H9 (cell line): ENCODE measurements around the gene ASIC4. TPM values are rescaled to one million over a fixed set of nuclear protein-coding genes. Genes with fewer than 3 reads are reported as not detected.
A peak's percentile ranks its signal among the peaks of the same experiment; 100 is the strongest.

Source experiments
- DNase-seq: peaks from one replicate; pipeline ENCODE4 v3.0.0-alpha.2; 2017
- H2AFZ ChIP-seq: one replicate; pipeline ENCODE4 v1.6.1; 2013; ENCODE audit warnings: mild to moderate bottlenecking, low read length, control low read depth, moderate library complexity
- H2AK5ac ChIP-seq: 2 replicates; pipeline ENCODE4 v1.6.1; 2013; ENCODE audit warnings: low read length, control low read depth, mixed read lengths; ENCODE audit not compliant: insufficient read length
- H2BK120ac ChIP-seq: one replicate; pipeline ENCODE4 v1.6.1; 2013; ENCODE audit warnings: low read depth, mild to moderate bottlenecking, low read length, control low read depth, inconsistent platforms; ENCODE audit not compliant: poor library complexity, severe bottlenecking
- H2BK12ac ChIP-seq: 2 replicates; pipeline ENCODE4 v1.6.1; 2013; ENCODE audit warnings: low read length, control low read depth, mixed read lengths, low read depth; ENCODE audit not compliant: insufficient read length
- H2BK15ac ChIP-seq: 2 replicates; pipeline ENCODE4 v1.6.1; 2013; ENCODE audit warnings: low read depth, low read length, control low read depth
- H2BK20ac ChIP-seq: one replicate; pipeline ENCODE4 v1.6.1; 2013; ENCODE audit warnings: low read depth, mild to moderate bottlenecking, low read length, control low read depth, inconsistent platforms; ENCODE audit not compliant: poor library complexity, severe bottlenecking
- H2BK5ac ChIP-seq: 2 replicates; pipeline ENCODE4 v1.6.1; 2013; ENCODE audit warnings: low read length, control low read depth, mixed read lengths; ENCODE audit not compliant: insufficient read length
- H3K14ac ChIP-seq: 2 replicates; pipeline ENCODE4 v1.6.1; 2013; ENCODE audit warnings: low read length, control low read depth; ENCODE audit not compliant: insufficient read depth
- H3K18ac ChIP-seq: 2 replicates; pipeline ENCODE4 v1.6.1; 2013; ENCODE audit warnings: low read depth, mild to moderate bottlenecking, mixed read lengths, low read length, control low read depth; ENCODE audit not compliant: insufficient read length
- H3K23ac ChIP-seq: 2 replicates; pipeline ENCODE4 v1.6.1; 2013; ENCODE audit warnings: low read length, control low read depth, mixed read lengths, low read depth; ENCODE audit not compliant: insufficient read length
- H3K23me2 ChIP-seq: 2 replicates; pipeline ENCODE4 v1.6.1; 2013; ENCODE audit warnings: low read depth, mild to moderate bottlenecking, mixed read lengths, low read length, control low read depth; ENCODE audit not compliant: insufficient read length, poor library complexity, severe bottlenecking
- H3K27ac ChIP-seq: 2 replicates; pipeline ENCODE4 v1.5.1; 2013; ENCODE audit warnings: low read length, control low read depth, mixed read lengths, low read depth; ENCODE audit not compliant: insufficient read length
- H3K27me3 ChIP-seq: 2 replicates; pipeline ENCODE4 v1.6.1; 2013; ENCODE audit warnings: low read length, control low read depth, inconsistent platforms; ENCODE audit not compliant: insufficient read depth
- H3K4ac ChIP-seq: 2 replicates; pipeline ENCODE4 v1.6.1; 2013; ENCODE audit warnings: low read depth, mild to moderate bottlenecking, control low read depth, inconsistent platforms, low read length, moderate library complexity
- H3K4me1 ChIP-seq: 2 replicates; pipeline ENCODE4 v1.6.1; 2013; ENCODE audit warnings: low read length, control low read depth, inconsistent platforms; ENCODE audit not compliant: insufficient read depth
- H3K4me2 ChIP-seq: 2 replicates; pipeline ENCODE4 v1.6.1; 2013; ENCODE audit warnings: low read length, control low read depth, mixed read lengths; ENCODE audit not compliant: insufficient read length, insufficient read depth
- H3K56ac ChIP-seq: 2 replicates; pipeline ENCODE4 v1.6.1; 2013; ENCODE audit warnings: low read depth, mild to moderate bottlenecking, mixed read lengths, low read length, control low read depth; ENCODE audit not compliant: insufficient read length
- H3K79me1 ChIP-seq: 2 replicates; pipeline ENCODE4 v1.6.1; 2013; ENCODE audit warnings: low read depth, mild to moderate bottlenecking, moderate library complexity, low read length, control low read depth, inconsistent platforms; ENCODE audit not compliant: insufficient read depth, poor library complexity, severe bottlenecking
- H3K79me2 ChIP-seq: 2 replicates; pipeline ENCODE4 v1.6.1; 2013; ENCODE audit warnings: low read length, control low read depth, inconsistent platforms; ENCODE audit not compliant: insufficient read depth
- H3K9ac ChIP-seq: 2 replicates; pipeline ENCODE4 v1.6.1; 2013; ENCODE audit warnings: low read length, control low read depth, mixed read lengths; ENCODE audit not compliant: insufficient read length; ENCODE audit errors: extremely low read depth
- H3K9me3 ChIP-seq: one replicate; pipeline ENCODE4 v1.6.1; 2013; ENCODE audit warnings: low read depth, low read length, inconsistent platforms; ENCODE audit not compliant: control insufficient read depth
- H3T11ph ChIP-seq: one replicate; pipeline ENCODE4 v1.6.1; 2013; ENCODE audit warnings: mild to moderate bottlenecking, low read length, control low read depth, inconsistent platforms
- H4K20me1 ChIP-seq: one replicate; pipeline ENCODE4 v1.6.1; 2013; ENCODE audit not compliant: control insufficient read depth, insufficient read length, insufficient read depth
- H4K5ac ChIP-seq: 2 replicates; pipeline ENCODE4 v1.6.1; 2013; ENCODE audit warnings: low read depth, mild to moderate bottlenecking, mixed read lengths, low read length, control low read depth; ENCODE audit not compliant: insufficient read length
- H4K8ac ChIP-seq: replicated peaks from 2 replicates; pipeline ENCODE4 v1.6.1; 2013; ENCODE audit warnings: low read length, control low read depth, mixed read lengths, low read depth; ENCODE audit not compliant: insufficient read length
- H4K91ac ChIP-seq: 2 replicates; pipeline ENCODE4 v1.6.1; 2013; ENCODE audit warnings: low read depth, mild to moderate bottlenecking, moderate library complexity, mixed read lengths, low read length, control low read depth; ENCODE audit not compliant: insufficient read length
- H3K27ac Mint-ChIP-seq, 3 experiments: 2 replicates in 2 of 3; 3 replicates in 1 of 3; pipeline ENCODE4 v1.8.0; 2020 to 2021; ENCODE audit warnings: mixed read lengths in 3 of 3, mild to moderate bottlenecking in 1 of 3, moderate library complexity in 1 of 3
- H3K27me3 Mint-ChIP-seq: 2 replicates; pipeline ENCODE4 v1.8.0; 2021; ENCODE audit warnings: low read depth, mild to moderate bottlenecking, moderate library complexity, mixed read lengths
- H3K36me3 Mint-ChIP-seq, 3 experiments: 2 replicates in 2 of 3; 3 replicates in 1 of 3; pipeline ENCODE4 v1.8.0; 2020 to 2021; ENCODE audit warnings: low read depth in 3 of 3, mixed read lengths in 3 of 3; ENCODE audit not compliant: insufficient read depth in 1 of 3
- H3K4me1 Mint-ChIP-seq, 2 experiments: 2 replicates each; pipeline ENCODE4 v1.8.0; 2020; ENCODE audit warnings: mixed read lengths in 2 of 2
- H3K4me3 Mint-ChIP-seq, 2 experiments: 2 replicates in 1 of 2; 3 replicates in 1 of 2; pipeline ENCODE4 v1.8.0; 2020 to 2021; ENCODE audit warnings: mild to moderate bottlenecking in 2 of 2, mixed read lengths in 2 of 2, moderate library complexity in 1 of 2
- H3K9me3 Mint-ChIP-seq, 2 experiments: 2 replicates in 1 of 2; 3 replicates in 1 of 2; pipeline ENCODE4 v1.8.0; 2020; ENCODE audit warnings: mild to moderate bottlenecking in 2 of 2, mixed read lengths in 2 of 2, moderate library complexity in 1 of 2
- WGBS: extraction: QIAGEN DNeasy Blood & Tissue Kit; methylation state at CpG from one replicate; pipeline ENCODE4 v1.1.7; 2013; ENCODE audit warnings: missing lambda C conversion rate, low lambda C conversion rate, mixed read lengths; ENCODE audit not compliant: insufficient read length; ENCODE audit errors: extremely low coverage; 5-methylcytosine and 5-hydroxymethylcytosine counted together
- total RNA-seq: library from RNA; stranded (reverse); gene quantifications from 2 replicates; pipeline ENCODE4 v1.2.1, GENCODE V29; 2021
- TF ChIP-seq, protein P1 (sequence below): fragments of 200-600 bp; sonication (generic); conservative IDR thresholded peaks from 3 replicates; pipeline ENCODE4 v1.8.0; 2021; ENCODE audit warnings: antibody characterized with exemption, mild to moderate bottlenecking

Gene ASIC4
- total RNA-seq, 1 experiment from 2014 or later: 0.37 TPM

DNA sequence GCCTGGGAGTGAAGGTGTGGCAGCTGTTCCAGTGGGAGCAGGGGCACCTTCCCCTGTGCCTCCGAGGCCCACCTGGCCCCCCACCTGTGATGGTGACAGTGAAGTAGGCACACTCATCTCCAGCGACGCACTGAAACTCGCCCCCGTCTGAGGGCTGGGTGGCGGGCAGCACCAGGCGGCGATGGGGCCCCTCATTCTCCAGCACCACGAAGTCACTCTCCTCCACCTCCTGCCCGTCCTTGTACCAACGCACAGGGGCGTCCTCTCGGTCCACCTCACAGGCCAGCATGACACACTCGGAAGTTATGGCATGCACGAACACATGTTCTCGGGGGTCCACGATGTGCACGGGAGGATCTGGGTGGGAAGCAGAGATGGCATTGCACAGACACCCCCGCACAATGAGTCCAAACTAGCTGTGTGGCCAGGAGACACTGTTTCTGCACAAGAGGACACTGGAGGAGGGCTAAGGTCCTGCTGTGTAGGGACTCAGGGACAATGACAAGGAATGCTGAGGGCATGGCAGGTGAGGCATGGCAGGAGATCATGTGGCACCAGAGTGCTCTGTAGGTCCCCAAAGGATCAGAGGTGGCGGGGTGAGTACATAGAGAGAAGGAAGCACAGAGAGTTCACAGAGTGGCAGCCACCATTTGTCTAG is 49.1 kb downstream of the ASIC4 start:
- H2BK20ac ChIP-seq: no peak overlapping the region
- H4K91ac ChIP-seq: no peak overlapping the region
- H4K20me1 ChIP-seq: no peaks in the 10 kb centered on the region
- H3K27me3 ChIP-seq: no peaks in the 10 kb centered on the region
- no peaks in the 10 kb centered on the region for H3K9me3 ChIP-seq
- H3K14ac ChIP-seq: no peak overlapping the region
- H3K23ac ChIP-seq: no peak overlapping the region
- WGBS: no CpG with 5 or more reads among the region's 20 CpGs
- Mint-ChIP-seq H3K4me3 (no peak overlapping the region; a peak in 1 of 5 replicates), H3K27ac (peak overlapping the region in 2 of 3 experiments; percentile 66 to 75; a peak in 2 of 7 replicates), H3K9me3 (no peaks in the 10 kb centered on the region; a peak in 2 of 5 replicates), H3K36me3 (peaks cover 46 to 79% (median 60%) of the 10 kb centered on the region in 3 experiments), H3K4me1 (peaks cover 69 to 71% of the 10 kb centered on the region in 2 experiments), H3K27me3 (no peaks in the 10 kb centered on the region; the same call in 1 of the 2 replicates)
- no peak overlapping the region for H3K4me2 ChIP-seq
- no peak overlapping the region for H4K5ac ChIP-seq
- no peaks in the 10 kb centered on the region for H3K79me1 ChIP-seq
- no peak overlapping the region for H2AK5ac ChIP-seq
- no peaks in the 10 kb centered on the region for H3K79me2 ChIP-seq
- no peak overlapping the region for H2BK15ac ChIP-seq
- no peak overlapping the region for H2BK5ac ChIP-seq
- H4K8ac ChIP-seq: no peak overlapping the region
- TF ChIP-seq, protein P1, sequence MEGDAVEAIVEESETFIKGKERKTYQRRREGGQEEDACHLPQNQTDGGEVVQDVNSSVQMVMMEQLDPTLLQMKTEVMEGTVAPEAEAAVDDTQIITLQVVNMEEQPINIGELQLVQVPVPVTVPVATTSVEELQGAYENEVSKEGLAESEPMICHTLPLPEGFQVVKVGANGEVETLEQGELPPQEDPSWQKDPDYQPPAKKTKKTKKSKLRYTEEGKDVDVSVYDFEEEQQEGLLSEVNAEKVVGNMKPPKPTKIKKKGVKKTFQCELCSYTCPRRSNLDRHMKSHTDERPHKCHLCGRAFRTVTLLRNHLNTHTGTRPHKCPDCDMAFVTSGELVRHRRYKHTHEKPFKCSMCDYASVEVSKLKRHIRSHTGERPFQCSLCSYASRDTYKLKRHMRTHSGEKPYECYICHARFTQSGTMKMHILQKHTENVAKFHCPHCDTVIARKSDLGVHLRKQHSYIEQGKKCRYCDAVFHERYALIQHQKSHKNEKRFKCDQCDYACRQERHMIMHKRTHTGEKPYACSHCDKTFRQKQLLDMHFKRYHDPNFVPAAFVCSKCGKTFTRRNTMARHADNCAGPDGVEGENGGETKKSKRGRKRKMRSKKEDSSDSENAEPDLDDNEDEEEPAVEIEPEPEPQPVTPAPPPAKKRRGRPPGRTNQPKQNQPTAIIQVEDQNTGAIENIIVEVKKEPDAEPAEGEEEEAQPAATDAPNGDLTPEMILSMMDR: no peak
- H3K4me1 ChIP-seq: peaks cover 26% of the 10 kb centered on the region; the same call in 1 of the 2 replicates
- no peak overlapping the region for H3K56ac ChIP-seq
- no peak overlapping the region for H3K9ac ChIP-seq
- no peak overlapping the region for H2AFZ ChIP-seq
- H3K4ac ChIP-seq: no peak overlapping the region
- no peaks in the 10 kb centered on the region for H3K23me2 ChIP-seq
- H3K18ac ChIP-seq: no peak overlapping the region
- no peak overlapping the region for H3T11ph ChIP-seq
- H2BK12ac ChIP-seq: no peak overlapping the region
- H2BK120ac ChIP-seq: no peak overlapping the region
- no peak for DNase-seq
- H3K27ac ChIP-seq: no peak overlapping the region
